Activated gamma-delta T cell (primary cell): ENCODE results near the gene H6PD.

Experiments
- DNase-seq: peaks from one replicate; lab custom pipeline; 2025; lab: John Stamatoyannopoulos, UW

Gene H6PD

GRCh38 chr1:9257851-9258250 is 23.3 kb downstream of the H6PD start:
- no peak for DNase-seq

GRCh38 chr1:9258629-9259028 is 24.1 kb downstream of the H6PD start:
- DNase-seq, result no peak

DNA sequence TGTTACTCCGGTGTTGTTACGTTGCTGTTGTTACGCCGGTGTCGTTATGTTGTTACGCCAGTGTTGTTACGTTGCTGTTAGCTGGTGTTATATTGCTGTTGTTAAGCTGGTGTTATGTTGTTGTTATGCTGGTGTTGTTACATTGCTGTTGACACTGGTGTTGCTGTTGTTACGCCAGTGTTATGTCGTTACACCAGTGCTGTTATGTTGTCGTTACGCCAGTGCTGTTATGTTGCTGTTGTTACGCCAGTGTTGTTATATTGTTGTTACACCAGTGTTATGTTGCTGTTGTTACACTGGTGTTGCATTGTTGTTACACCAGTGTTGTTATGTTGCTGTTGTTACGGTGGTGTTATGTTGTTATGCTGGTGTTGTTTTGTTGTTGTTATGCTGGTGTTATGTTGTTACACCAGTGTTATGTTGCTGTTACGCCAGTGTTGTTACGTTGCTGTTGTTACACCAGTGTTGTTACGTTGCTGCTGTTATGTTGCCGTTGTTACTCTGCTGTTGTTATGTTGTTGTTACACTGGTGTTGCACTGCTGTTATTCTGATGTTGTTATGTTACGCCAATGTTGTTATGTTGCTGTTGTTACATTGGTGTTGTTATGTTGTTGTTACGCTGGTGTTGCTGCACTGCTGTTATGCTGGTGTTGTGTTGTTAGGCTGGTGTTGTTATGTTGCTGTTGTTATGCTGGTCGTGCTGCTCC is 25.6 kb downstream of the H6PD start:
- no peak for DNase-seq

DNA sequence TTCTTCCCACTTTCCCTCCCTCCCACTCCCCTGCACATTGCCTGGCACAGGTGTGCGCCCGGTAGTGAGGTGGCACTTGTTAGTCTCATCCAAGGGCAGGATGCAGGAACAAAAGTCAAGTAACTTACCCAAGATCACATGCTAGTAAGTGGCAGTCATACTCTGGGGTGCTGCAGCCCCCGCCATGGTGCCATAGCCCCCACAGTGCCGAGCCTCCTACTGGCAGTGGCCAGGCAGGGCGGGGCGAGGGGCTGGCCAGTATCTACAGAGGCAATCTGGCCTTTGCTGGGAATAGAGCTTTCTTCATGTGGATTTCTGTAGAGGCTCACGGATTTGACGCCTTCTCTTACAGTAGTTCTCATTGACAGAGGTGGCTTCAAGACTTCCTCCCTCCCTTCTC is 26.9 kb downstream of the H6PD start:
- DNase-seq, result no peak

DNA sequence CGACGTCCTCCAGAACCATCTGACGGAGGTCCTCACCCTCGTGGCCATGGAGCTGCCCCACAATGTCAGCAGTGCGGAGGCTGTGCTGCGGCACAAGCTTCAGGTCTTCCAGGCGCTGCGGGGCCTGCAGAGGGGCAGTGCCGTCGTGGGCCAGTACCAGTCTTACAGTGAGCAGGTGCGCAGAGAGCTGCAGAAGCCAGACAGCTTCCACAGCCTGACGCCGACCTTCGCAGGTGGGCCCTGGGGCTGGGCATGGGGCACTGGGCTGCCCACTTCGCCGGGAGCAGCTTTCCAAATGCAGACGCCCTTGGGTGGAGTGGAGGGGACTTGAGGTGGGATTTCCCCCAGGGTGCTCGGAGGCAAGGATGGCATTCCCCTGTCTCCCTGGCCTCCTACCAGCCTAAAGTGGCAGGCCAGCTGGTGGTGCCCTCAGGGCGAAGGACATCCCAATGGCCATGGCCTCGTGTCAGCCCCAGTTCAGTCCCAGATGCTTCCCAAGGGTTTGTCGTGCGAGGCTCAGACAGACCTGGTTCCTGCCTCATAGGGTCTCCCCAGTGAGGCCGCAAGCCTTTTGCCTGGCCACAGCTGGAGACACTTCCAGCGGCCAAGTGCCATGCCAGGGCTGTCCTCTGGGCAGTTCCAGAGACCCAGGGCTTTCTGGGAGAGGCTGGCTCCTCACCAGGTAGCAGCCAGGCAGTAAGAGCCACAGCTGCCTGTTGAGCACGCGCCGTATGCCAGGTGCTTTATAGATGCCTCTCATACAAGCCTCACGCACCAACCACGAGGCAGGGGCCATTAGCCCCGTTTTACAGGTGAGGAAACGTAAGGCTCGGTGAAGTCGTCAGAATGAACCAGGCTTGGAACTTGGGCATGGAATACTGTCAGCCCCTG is 27.8 kb downstream of the H6PD start:
- DNase-seq, result no peak

GRCh38 chr1:9263276-9263855 is 28.8 kb downstream of the H6PD start:
- no peak for DNase-seq

GRCh38 chr1:9263984-9264872 is 29.7 kb downstream of the H6PD start:
- no peak for DNase-seq

GRCh38 chr1:9265037-9265436 is 30.5 kb downstream of the H6PD start:
- DNase-seq, result no peak

DNA sequence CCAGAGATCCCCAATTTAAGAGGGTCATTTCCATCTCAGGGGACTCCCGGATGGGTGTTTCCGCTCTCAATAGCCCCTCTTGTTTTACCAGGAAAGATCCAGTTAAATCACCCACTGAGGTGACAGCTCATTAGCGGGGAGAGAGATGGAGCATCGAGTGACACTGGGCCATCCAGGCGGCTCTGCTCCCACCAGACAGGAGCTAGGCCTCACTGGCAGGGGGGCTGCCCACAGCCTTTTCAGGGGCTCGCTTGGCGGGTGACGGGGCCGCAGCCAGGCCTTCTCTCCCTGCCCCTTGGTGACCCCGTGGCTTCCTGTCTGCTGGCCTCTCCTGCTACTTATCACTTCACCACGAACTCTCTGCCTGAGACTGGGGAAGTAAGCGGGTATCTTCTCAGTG is 31.4 kb downstream of the H6PD start:
- DNase-seq, result no peak

DNA sequence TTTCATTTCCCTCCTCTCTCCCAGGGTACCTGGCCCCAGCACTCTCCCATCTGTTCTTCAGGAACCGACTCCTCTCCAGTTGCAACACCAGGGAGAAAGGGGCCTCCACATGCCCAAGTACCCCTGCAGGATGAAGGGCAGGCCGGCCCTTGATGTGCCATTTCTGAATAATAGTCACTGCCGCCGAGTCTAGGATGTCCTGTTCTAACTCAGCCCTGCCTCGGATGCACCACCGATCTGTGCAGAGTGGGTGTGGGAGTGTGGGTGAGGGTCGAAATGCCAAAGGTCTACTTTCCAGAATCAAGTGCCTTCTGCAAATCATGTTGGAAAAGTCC is 32.7 kb downstream of the H6PD start:
- no peak for DNase-seq

- no peak for DNase-seq
Measured at GRCh38 chr1:9267827-9268581, 33.4 kb downstream of the H6PD start.

GRCh38 chr1:9269078-9269501 is 34.5 kb downstream of the H6PD start:
- no peak for DNase-seq

DNA sequence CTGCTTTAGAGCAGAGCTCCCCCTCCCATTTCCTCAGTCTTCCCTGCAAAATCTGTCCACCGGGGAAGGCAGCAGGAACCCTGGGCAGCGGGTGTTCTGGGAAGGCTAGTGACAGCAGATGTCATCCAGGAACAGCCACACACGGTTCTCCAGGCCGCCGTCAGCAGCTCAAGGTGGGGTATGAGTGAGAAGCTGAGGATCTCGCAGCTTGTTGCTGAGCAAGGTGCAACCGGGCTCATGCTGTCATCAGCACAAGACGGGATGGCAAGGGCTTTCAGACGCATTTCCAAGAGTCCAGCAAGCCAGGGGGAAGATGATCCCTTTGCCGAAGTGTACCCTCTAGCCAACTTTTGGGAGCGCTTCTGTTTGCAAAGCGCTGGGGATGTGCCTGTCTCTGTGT is 35.1 kb downstream of the H6PD start:
- DNase-seq, result no peak

DNA sequence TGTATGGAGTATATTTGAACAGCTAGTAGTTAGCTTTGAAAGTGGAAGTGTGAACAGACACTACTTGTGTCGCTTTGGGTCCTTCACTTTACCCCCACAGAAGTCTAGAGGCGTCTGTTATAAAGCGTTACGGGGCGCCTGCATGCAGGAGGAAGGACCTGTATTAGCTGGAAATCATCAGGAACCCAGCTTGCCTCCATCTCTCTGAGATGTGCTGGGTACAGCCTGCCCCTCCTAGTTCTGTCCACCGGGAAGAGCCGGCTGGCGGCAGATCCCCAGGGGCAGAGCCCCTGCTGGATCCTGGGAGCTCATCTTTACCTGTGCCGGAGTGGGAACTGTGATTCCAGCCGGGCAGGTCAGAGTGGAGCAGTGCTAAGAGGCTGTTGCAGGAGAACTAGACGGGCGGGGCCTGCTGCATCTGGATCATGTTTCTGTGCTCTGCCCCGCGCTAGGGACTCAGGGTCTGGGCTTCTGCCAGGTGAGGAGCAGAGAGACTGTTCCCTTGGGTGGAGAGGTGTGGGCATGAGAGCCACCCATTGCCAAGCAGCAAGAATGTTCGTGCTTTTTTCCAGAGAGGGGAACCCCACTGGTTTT is 35.8 kb downstream of the H6PD start:
- no peak for DNase-seq

DNA sequence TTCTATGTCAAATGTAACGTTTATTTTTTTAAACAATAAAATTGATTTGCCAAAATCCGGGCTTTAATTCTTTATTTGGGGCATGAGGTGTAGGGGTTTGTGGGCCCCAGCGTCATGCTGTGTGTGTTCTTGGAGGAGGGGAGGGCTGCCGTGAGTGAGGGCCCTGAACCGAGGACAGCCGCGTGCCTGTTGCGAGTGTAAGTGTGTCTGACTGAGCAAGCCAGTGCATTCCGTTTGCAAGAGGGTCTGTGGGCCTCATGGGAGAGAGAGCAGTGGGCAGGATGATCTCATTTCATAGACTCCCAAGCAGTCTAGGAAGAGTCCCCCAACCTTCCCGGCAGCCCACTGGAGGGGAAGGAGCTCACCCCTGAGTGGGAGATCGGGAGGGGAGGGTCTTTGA is 36.7 kb downstream of the H6PD start:
- no peak for DNase-seq

DNA sequence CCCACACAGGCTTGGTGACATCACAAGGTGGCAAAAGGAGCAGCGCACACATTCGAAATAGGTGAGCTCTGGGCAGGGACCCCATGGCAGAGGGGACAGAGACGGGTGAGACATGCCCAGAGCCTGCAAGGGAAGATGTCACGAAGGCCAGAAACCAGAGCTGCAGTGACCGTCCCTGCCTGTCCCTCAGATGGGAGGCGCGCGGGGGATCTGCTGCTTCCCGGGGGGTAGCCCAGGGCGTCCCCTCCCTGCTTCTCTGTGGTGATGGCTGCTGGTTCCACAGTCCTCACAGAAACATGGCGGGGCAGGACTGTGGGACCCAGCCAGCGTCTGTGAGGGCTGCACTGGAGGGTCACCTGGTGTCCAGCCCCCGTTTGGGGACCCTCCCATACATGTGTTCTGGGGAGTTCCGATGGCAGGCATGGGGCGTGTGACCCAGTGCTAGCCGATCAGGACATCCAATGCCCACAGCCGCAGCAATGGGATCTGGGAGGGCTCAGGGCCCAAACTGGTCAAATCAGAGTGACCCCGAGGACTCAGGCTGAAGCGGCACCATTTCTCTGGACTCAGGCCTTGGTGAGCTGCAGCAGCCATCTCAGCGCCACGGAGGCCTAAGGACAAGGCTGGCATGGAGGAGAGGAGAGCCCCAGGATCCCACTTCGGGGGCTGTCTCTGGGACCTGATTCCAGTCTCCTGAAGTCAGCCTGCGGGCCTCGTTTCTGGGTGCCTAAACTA is 37.5 kb downstream of the H6PD start:
- DNase-seq, result no peak

DNA sequence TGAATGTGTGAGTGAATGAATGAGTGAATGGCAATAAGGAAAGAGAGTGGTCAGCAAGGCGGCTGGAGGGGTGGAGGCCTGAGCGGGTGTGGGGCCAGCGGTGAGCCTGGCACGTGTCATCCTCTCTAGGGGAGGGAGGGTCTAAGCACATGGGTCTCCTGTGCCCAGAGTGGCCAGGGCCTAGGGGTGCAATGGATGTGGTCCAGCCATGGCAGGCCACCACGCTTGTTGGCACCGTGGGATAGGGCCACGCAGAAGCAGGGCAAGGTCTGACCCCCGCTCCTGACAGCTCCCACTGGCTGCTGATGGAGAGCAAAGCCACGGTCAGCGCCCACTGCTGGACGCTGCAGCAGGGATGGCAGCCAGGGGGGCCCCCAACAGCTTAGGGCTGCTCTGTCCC is 38.6 kb downstream of the H6PD start:
- DNase-seq, result no peak

- no peak for DNase-seq
Measured at GRCh38 chr1:9275161-9275560, 40.6 kb downstream of the H6PD start.

DNA sequence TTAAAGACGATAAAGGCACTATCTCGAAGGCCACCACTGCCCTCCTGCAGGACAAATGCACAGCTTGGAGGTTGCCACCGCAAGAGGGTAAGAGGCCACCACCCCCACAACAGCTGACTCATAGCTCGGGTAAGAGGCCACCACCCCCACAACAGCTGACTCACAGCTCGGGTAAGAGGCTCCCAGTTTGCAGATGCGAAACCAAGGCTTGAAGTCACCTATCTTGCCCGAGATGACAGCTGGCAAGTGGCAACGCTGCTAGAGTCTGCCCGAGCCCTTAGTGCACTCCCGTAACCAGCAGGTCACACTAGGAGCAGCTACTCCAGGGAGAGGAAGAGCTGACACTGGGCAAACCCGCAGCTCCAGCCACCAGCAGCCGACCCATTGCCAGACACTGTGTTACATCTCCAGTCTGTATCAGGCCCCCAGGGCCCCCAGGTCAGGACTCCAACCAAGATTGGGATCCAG is 41.0 kb downstream of the H6PD start:
- no peak for DNase-seq

DNA sequence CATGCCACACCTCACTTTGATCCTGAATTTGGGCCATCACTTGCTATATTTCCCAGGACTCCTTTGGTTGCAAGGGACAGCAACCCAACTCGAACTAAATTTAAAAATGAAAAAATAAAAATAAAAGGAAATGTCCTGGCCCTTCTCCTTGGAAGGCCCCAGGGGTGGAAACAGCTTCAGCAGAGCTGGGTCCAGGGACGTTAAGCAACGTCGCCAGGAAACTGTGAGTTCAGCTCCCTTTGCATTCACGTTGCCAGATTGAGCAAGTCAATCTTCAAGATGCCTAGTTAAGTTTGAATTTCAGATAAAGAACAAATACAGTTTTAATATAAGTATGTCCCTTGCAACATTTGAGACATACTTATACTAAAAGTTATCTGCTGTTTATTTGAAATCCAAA is 43.5 kb downstream of the H6PD start:
- no peak for DNase-seq
